LNCaP clone FGC (cell line): Measurements from ENCODE around the gene GRHPR.

Experiments used
- DNase-seq: peaks from one replicate; pipeline ENCODE4 v3.0.0-alpha.2; 2011; ENCODE audit warnings: low read depth
- H3K4me3 ChIP-seq: 2 replicates; pipeline ENCODE4 v1.5.1; 2011; ENCODE audit warnings: mild to moderate bottlenecking, low read depth, low read length, control low read depth
- CTCF ChIP-seq: IDR thresholded peaks from 2 replicates; pipeline ENCODE4 v1.5.1; 2012; ENCODE audit warnings: mild to moderate bottlenecking; ENCODE audit not compliant: control insufficient read depth, insufficient read depth; ENCODE audit errors: extremely low read depth

GRHPR gene

GRCh38 chr9:37379835-37380234 is 42.7 kb upstream of the GRHPR start:
- TF ChIP-seq CTCF, result no peak
- no peak for DNase-seq
- H3K4me3 ChIP-seq, result no peak overlapping the region

- DNase-seq, result no peak
- TF ChIP-seq CTCF, result no peak
- H3K4me3 ChIP-seq, result no peak overlapping the region
These were observed 41.9 kb upstream of the GRHPR start for GRCh38 chr9:37380570-37380969.

- no peak overlapping the region for H3K4me3 ChIP-seq
- DNase-seq, result no peak
- TF ChIP-seq CTCF, result no peak
These were observed 41.3 kb upstream of the GRHPR start for GRCh38 chr9:37381094-37381741.

- no peak for TF ChIP-seq CTCF
- no peak overlapping the region for H3K4me3 ChIP-seq
These were observed 40.1 kb upstream of the GRHPR start for GRCh38 chr9:37382161-37382981.

GRCh38 chr9:37382982-37383357 is 39.5 kb upstream of the GRHPR start:
- DNase-seq, result no peak
- H3K4me3 ChIP-seq, result no peak overlapping the region
- no peak for TF ChIP-seq CTCF

More at GRCh38 chr9:37382161-37382981, 40.1 kb upstream of the GRHPR start:
- no peak for DNase-seq

GRCh38 chr9:37383393-37383792 is 39.1 kb upstream of the GRHPR start:
- no peak for TF ChIP-seq CTCF
- DNase-seq, result no peak
- no peak overlapping the region for H3K4me3 ChIP-seq
